ENCODE data around the gene CCL11.

- TF ChIP-seq POLR2A (IDR thresholded peaks at IDR 0.05) (no peak), CTCF (IDR thresholded peaks at IDR 0.05) (no peak)
Observed at GRCh38 chr17:34337701-34338100, 52.2 kb downstream of the CCL11 start.

All from Peyer's patch (tissue), 4 donors.